Measurements from ENCODE around the gene ZNF511. TPM values are rescaled to one million over a fixed set of nuclear protein-coding genes. Genes with fewer than 3 reads are reported as not detected.

ZNF511 gene
- total RNA-seq, 1 experiment from 2014 or later, result 89.4 TPM

- Histone ChIP-seq H2AFZ (ENCODE audit: low read length) (no peak overlapping the region), H3K79me2 (ENCODE audit: insufficient read depth, low read length) (peaks cover 7% of the 10 kb centered on the region; the same call in 1 of the 2 replicates), H3K27me3 (ENCODE audit: insufficient read depth, low read length) (no peaks in the 10 kb centered on the region), H3K4ac (ENCODE audit: low read depth, low read length) (no peak overlapping the region), H4K20me1 (ENCODE audit: control insufficient read depth, insufficient read depth, insufficient read length) (no peaks in the 10 kb centered on the region), H2BK5ac (ENCODE audit: insufficient read length, low read length) (no peak overlapping the region), H3K4me1 (ENCODE audit: insufficient read depth, low read length) (no peaks in the 10 kb centered on the region), H3K23ac (ENCODE audit: insufficient read length, low read depth, low read length) (no peak overlapping the region), H2BK20ac (ENCODE audit: low read depth, low read length, poor library complexity, severe bottlenecking) (no peak overlapping the region), H4K91ac (ENCODE audit: insufficient read length, low read depth, low read length) (no peak overlapping the region), H3K14ac (ENCODE audit: insufficient read depth, low read length) (no peak overlapping the region), H3K79me1 (ENCODE audit: insufficient read depth, low read depth, low read length, poor library complexity, severe bottlenecking) (peaks cover 6% of the 10 kb centered on the region), H2BK120ac (ENCODE audit: low read depth, low read length, poor library complexity, severe bottlenecking) (no peak overlapping the region), H3K27ac (ENCODE audit: insufficient read length, low read depth, low read length) (no peak overlapping the region), H4K8ac (replicated peaks; ENCODE audit: insufficient read length, low read depth, low read length) (no peak overlapping the region), H3K9ac (ENCODE audit: extremely low read depth, insufficient read length, low read length) (no peak overlapping the region), H3K9me3 (ENCODE audit: control insufficient read depth, low read depth, low read length) (no peaks in the 10 kb centered on the region), H3T11ph (ENCODE audit: low read length) (no peak overlapping the region), H3K18ac (ENCODE audit: insufficient read length, low read depth, low read length) (no peak overlapping the region), H3K56ac (ENCODE audit: insufficient read length, low read depth, low read length) (no peak overlapping the region), H3K4me2 (ENCODE audit: insufficient read depth, insufficient read length, low read length) (no peak overlapping the region), H4K5ac (ENCODE audit: insufficient read length, low read depth, low read length) (no peak overlapping the region), H2BK15ac (ENCODE audit: low read depth, low read length) (no peak overlapping the region), H2AK5ac (ENCODE audit: insufficient read length, low read length) (no peak overlapping the region), H2BK12ac (ENCODE audit: insufficient read length, low read depth, low read length) (no peak overlapping the region), H3K23me2 (ENCODE audit: insufficient read length, low read depth, low read length, poor library complexity, severe bottlenecking) (peaks cover 9% of the 10 kb centered on the region)
- Mint-ChIP-seq H3K27ac (no peak overlapping the region), H3K36me3 (ENCODE audit: insufficient read depth in 1 of 3, low read depth in 3 of 3) (peaks cover 4 to 34% (median 19%) of the 10 kb centered on the region in 3 experiments), H3K9me3 (no peaks in the 10 kb centered on the region; a peak in 2 of 5 replicates), H3K27me3 (ENCODE audit: low read depth) (no peaks in the 10 kb centered on the region; the same call in 1 of the 2 replicates), H3K4me1 (peaks cover 11 to 14% of the 10 kb centered on the region in 2 experiments), H3K4me3 (peak overlapping the region in 1 of 2 experiments; percentile 58; a peak in 1 of 5 replicates)
- no peak for DNase-seq
- TF ChIP-seq CTCF (conservative IDR thresholded peaks at IDR 0.05), result no peak
- no CpG with 5 or more reads among the region's 16 CpGs for WGBS (ENCODE audit: extremely low coverage, insufficient read length, low lambda C conversion rate)
Observed at GRCh38 chr10:133310399-133310755, 1.7 kb downstream of the ZNF511 start.
